Activated CD4-positive, alpha-beta T cell treated with anti-CD3 and anti-CD28 coated beads, Interleukin-2, Interleukin-6, amounts not matched to agents 100 ng/mL and 50 ng/mL, durations not matched to agents 16 hours and 8 hours (primary cell): ENCODE results near the gene SRRT.
A peak's percentile ranks its signal among the peaks of the same experiment; 100 is the strongest.
"Not testable (repeated sequence)": the region's sequence is repeated elsewhere in the genome, so short reads cannot be mapped to it uniquely, and the experiment has no call there.

Source experiments
- DNase-seq: peaks from one replicate; pipeline ENCODE4 v3.0.0-alpha.2; 2020

Gene SRRT

GRCh38 chr7:100874577-100875355, at the start of gene SRRT:
Gene SRRT (plus strand): TSS chr7:100875103. CDS start chr7:100875591, 488 bp downstream.
- peak; percentile 99 for DNase-seq

- no peak for DNase-seq
Measured at GRCh38 chr7:100825215-100825671, 49.7 kb upstream of the SRRT start.

GRCh38 chr7:100825751-100826513, 49.0 kb upstream of the SRRT start:
- no peak for DNase-seq

- DNase-seq, result no peak
Measured at GRCh38 chr7:100826514-100827329, 48.2 kb upstream of the SRRT start.

GRCh38 chr7:100827330-100828226, 47.3 kb upstream of the SRRT start, which contains the start of gene EPHB4:
Gene EPHB4 (minus strand): TSS chr7:100827523. CDS start chr7:100827030, 493 bp downstream.
- no peak for DNase-seq

GRCh38 chr7:100829150-100829716, 45.7 kb upstream of the SRRT start:
- DNase-seq, result no peak

GRCh38 chr7:100830396-100830795, 44.5 kb upstream of the SRRT start:
- DNase-seq, result peak; percentile 29

- DNase-seq, result no peak
Measured at GRCh38 chr7:100832281-100832633, 42.6 kb upstream of the SRRT start.

GRCh38 chr7:100835903-100836811, 38.7 kb upstream of the SRRT start:
- DNase-seq, result no peak

- no peak for DNase-seq
Measured at GRCh38 chr7:100836812-100837098, 38.1 kb upstream of the SRRT start.

GRCh38 chr7:100837099-100837836, 37.6 kb upstream of the SRRT start:
- peak; percentile 88 for DNase-seq

GRCh38 chr7:100839361-100839760, 35.5 kb upstream of the SRRT start:
- no peak for DNase-seq

GRCh38 chr7:100840470-100841100, 34.3 kb upstream of the SRRT start:
- no peak for DNase-seq

- DNase-seq, result no peak
Measured at GRCh38 chr7:100847360-100847759, 27.5 kb upstream of the SRRT start.

- DNase-seq, result peak; percentile 91
Measured at GRCh38 chr7:100852048-100852872, 22.6 kb upstream of the SRRT start, which contains the start of gene SLC12A9. Gene SLC12A9 (plus strand): TSS chr7:100852713. CDS start chr7:100854198, 1,485 bp downstream.

GRCh38 chr7:100854146-100854895, 20.6 kb upstream of the SRRT start:
- DNase-seq, result no peak

GRCh38 chr7:100854899-100855298, 20.0 kb upstream of the SRRT start:
- not testable (repeated sequence) for DNase-seq

GRCh38 chr7:100855515-100855914, 19.4 kb upstream of the SRRT start:
- no peak for DNase-seq
